Measurements from ENCODE around the gene SRGN. TPM values are rescaled to one million over a fixed set of nuclear protein-coding genes. Genes with fewer than 3 reads are reported as not detected.
"Not testable (repeated sequence)": the region's sequence is repeated elsewhere in the genome, so short reads cannot be mapped to it uniquely, and the experiment has no call there.

SRGN gene
- total RNA-seq, 4 donors from 2014 or later, result 19.4 to 113 (median 28.1) TPM

GRCh38 chr10:69125554-69125953 is 37.7 kb downstream of the SRGN start:
- no peak for DNase-seq
- Histone ChIP-seq H3K9me3 (no peaks in the 10 kb centered on the region), H3K4me1 (peaks cover 0 to 10% (median 4%) of the 10 kb centered on the region in 4 donors), H3K36me3 (no peaks in the 10 kb centered on the region), H3K27me3 (no peaks in the 10 kb centered on the region), H3K4me3 (peak overlapping the region; percentile 92 to 99 (median 98)), H3K27ac (no peak overlapping the region)
- TF ChIP-seq CTCF (IDR thresholded peaks at IDR 0.05) (no peak), POLR2A (IDR thresholded peaks at IDR 0.05) (no peak)

DNA sequence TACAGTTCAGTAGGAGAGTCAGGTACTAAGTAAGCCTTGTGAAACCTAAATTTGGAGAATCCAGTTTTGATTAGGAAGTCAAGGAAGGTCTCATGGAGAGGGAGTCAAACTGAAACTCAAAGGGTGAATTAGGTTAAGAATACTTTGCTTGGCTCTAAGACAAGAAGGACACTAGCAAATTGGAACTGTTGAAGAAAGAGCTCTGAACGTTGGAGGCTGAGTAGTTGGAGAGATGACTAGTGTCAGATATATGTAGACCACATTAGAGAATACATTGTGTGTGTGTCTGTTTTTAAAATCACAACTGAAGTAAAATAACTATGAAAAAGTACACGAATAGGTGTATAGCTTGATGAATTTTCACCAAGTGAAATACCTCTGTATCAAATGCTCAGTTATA is 42.3 kb downstream of the SRGN start:
- H3K4me1 ChIP-seq, result peaks cover 0 to 6% (median 2%) of the 10 kb centered on the region in 4 donors
- no peaks in the 10 kb centered on the region for H3K9me3 ChIP-seq
- H3K4me3 ChIP-seq, result no peak overlapping the region
- H3K36me3 ChIP-seq, result peaks cover 0 to 28% (median 0%) of the 10 kb centered on the region in 3 donors
- no peaks in the 10 kb centered on the region for H3K27me3 ChIP-seq
- H3K27ac ChIP-seq, result no peak overlapping the region
- DNase-seq, result no peak
- TF ChIP-seq CTCF (IDR thresholded peaks at IDR 0.05) (no peak), POLR2A (IDR thresholded peaks at IDR 0.05) (no peak)

DNA sequence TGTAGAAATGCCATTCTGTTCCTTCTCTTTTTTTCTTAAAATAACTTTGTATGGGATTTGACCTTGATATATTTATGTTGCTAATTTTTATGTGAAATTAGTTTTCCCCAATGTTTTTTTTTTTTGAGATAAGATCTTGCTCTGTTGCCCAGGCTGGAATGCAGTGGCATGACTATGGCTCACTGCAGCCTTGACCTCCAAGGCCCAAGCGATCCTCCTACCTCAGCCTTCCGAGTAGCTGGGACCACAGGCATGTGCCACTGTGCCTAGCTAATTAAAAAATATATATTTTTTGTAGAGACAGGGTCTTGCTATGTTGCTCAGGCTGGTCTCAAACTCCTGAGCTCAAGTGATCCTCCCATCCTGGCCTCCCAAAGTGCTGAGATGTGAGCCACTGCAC is 52.1 kb downstream of the SRGN start:
- Histone ChIP-seq H3K27ac (no peak overlapping the region), H3K27me3 (no peaks in the 10 kb centered on the region), H3K36me3 (peaks cover 0 to 16% (median 0%) of the 10 kb centered on the region in 3 donors), H3K4me1 (no peaks in the 10 kb centered on the region), H3K9me3 (no peaks in the 10 kb centered on the region), H3K4me3 (no peak overlapping the region)
- DNase-seq, result no peak
- no peak for TF ChIP-seq CTCF (IDR thresholded peaks at IDR 0.05)
- TF ChIP-seq POLR2A (IDR thresholded peaks at IDR 0.05), result no peak

DNA sequence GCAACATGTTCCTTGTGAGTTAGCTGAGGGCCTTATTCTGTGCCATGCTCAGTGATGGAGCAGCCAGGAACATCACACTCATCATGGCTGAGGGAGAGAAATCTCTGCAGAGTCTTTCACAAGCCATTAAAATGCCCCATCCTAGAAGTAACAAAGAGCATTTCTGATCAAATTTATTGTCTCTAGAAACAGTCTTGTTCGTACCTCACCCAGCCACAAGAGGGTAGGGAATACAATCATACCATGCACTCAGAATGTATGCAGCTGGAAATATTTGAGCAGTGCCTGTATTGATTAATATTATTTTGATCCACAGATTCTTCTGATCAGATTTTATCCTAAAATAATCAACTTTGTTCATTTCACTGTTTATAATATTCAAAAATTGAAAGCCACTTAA is 53.4 kb downstream of the SRGN start:
- Histone ChIP-seq H3K9me3 (no peaks in the 10 kb centered on the region), H3K27ac (no peak overlapping the region), H3K36me3 (peaks cover 0 to 8% (median 0%) of the 10 kb centered on the region in 3 donors), H3K27me3 (no peaks in the 10 kb centered on the region), H3K4me3 (no peak overlapping the region), H3K4me1 (no peaks in the 10 kb centered on the region)
- TF ChIP-seq POLR2A (IDR thresholded peaks at IDR 0.05) (no peak), CTCF (IDR thresholded peaks at IDR 0.05) (no peak)
- DNase-seq, result no peak

DNA sequence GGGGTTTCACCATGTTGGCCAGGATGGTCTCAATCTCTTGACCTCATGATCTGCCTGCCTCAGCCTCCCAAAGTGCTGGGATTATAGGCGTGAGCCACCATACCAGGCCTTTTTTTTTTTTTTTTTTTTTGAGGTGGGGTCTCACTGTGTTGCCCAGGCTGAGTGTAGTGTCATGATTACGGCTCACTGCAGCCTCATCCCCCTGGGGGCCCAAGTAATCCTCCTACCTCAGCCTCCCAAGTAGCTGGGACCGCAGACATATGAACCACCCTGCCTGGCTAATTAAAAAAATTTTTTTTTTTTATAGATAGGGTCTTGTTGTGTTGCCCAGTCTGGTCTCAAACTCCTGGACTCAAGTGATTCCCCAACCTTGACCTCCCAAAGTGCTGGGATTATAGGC is 54.2 kb downstream of the SRGN start:
- DNase-seq, H3K36me3 ChIP-seq: not testable (repeated sequence)

DNA sequence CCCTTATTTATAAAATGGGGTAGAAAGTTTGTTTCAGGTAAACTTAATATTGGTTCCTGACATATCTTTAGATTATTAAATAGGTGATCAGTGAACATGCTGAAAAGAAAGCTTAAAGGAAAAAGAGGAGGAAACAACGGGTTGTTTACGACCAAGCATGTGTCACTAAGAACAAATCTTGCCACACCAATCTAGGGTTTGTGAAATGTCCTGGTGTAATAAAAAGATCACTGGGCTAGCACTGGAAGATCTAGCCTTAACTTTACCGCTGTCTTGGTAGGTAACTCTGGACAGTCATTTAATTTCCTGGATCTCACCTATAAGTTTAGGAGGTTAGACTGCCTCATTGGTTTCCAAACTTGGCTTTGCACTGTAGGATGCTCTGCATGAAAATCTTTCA is 55.1 kb downstream of the SRGN start:
- Histone ChIP-seq H3K36me3 (no peaks in the 10 kb centered on the region), H3K4me1 (no peaks in the 10 kb centered on the region), H3K4me3 (no peak overlapping the region), H3K9me3 (no peaks in the 10 kb centered on the region), H3K27ac (no peak overlapping the region), H3K27me3 (no peaks in the 10 kb centered on the region)
- no peak for DNase-seq
- no peak for TF ChIP-seq CTCF (IDR thresholded peaks at IDR 0.05)
- TF ChIP-seq POLR2A (IDR thresholded peaks at IDR 0.05), result no peak

More for the DNA sequence above, 54.2 kb downstream of the SRGN start:
- H3K4me3 ChIP-seq, H3K27ac ChIP-seq, H3K9me3 ChIP-seq, H3K4me1 ChIP-seq, H3K27me3 ChIP-seq: not testable (repeated sequence)

Data from Peyer's patch (tissue), 4 donors.